Right lobe of liver (tissue), 6 donors: ENCODE results near the gene GLIPR2. TPM values are rescaled to one million over a fixed set of nuclear protein-coding genes. Genes with fewer than 3 reads are reported as not detected.
"Not testable (repeated sequence)": the region's sequence is repeated elsewhere in the genome, so short reads cannot be mapped to it uniquely, and the experiment has no call there.

ENCODE experiments used
- ATAC-seq, 4 donors: fragments of 200-7000 bp; cut with Tn5 transposase; one replicate each; pipeline ENCODE4 v1.9.1; 2020; ENCODE audit warnings: mild to moderate bottlenecking in 4 of 4, moderate library complexity in 4 of 4
- DNase-seq, 3 donors: peaks; one replicate each; pipeline ENCODE4 v3.0.0-alpha.2; 2020
- H3K27ac ChIP-seq, 3 donors: fragments of 200-600 bp; one replicate each; pipeline ENCODE4 v1.8.0; 2022
- H3K27me3 ChIP-seq, 2 donors: fragments of 200-600 bp; one replicate each; pipeline ENCODE4 v1.8.0; 2022
- H3K36me3 ChIP-seq, 4 donors: fragments of 200-600 bp; sonication (generic) in 1 of 4; one replicate each; pipeline versions ENCODE4 v1.5.1 to v1.8.0; 2017 to 2022; ENCODE audit warnings: control low read depth in 1 of 4
- H3K4me1 ChIP-seq, 4 donors: fragments of 200-600 bp; sonication (generic) in 1 of 4; one replicate each; pipeline versions ENCODE4 v1.5.1 to v1.8.0; 2017 to 2022; ENCODE audit warnings: control low read depth in 1 of 4
- H3K4me3 ChIP-seq, 3 donors: fragments of 200-600 bp; one replicate each; pipeline ENCODE4 v1.8.0; 2022
- H3K9me3 ChIP-seq, 4 donors: fragments of 200-600 bp; sonication (generic) in 1 of 4; one replicate each; pipeline versions ENCODE4 v1.5.1 to v1.8.0; 2017 to 2022; ENCODE audit warnings: control low read depth in 1 of 4
- POLR2A ChIP-seq: fragments of 450-650 bp; IDR thresholded peaks from one replicate; pipeline ENCODE4 v1.6.1; 2017; ENCODE audit warnings: antibody characterized with exemption, mild to moderate bottlenecking
- WGBS: methylation state at CpG from one replicate; pipeline ENCODE4 v1.1.6; 2018; ENCODE audit warnings: low coverage, low lambda C conversion rate; ENCODE audit not compliant: insufficient coverage; ENCODE audit errors: missing lambda C conversion rate; 5-methylcytosine and 5-hydroxymethylcytosine counted together
- intact Hi-C, 2 donors: fragments of 100-400 bp; cut with DNase I; formaldehyde crosslinking; loops; one replicate each; pipeline versions ENCODE4 v1.11.2 to v1.14.1; 2022
- total RNA-seq, 6 experiments: library from RNA; depleted of rRNA in 2 of 6; stranded (reverse); fragments of >200 nt in 2 of 6; fragmentation: NEBNext Ultra II Directional in 3 of 6; extraction: Animal tissue kit (Norgen Biotek cat#: 25700) in 3 of 6; gene quantifications; one replicate each; pipeline versions ENCODE4 v1.1.0 to v1.2.4, GENCODE V29; 2016 to 2023
- TF ChIP-seq, protein P1 (sequence below), 4 donors: fragments of 200-600 bp in 3 of 4; fragments of 450-650 bp in 1 of 4; IDR thresholded peaks; one replicate each; pipeline versions ENCODE4 v1.5.1 to v1.8.0; 2016 to 2022; ENCODE audit warnings: antibody characterized with exemption in 4 of 4, mild to moderate bottlenecking in 2 of 4
- donor health status: DM: no; HTN: yes; CAD: no.
- donor health status: DM: no; HTN: no; CAD: no.
- donor health status: DM: no; HTN: no; CAD: no.
- donor health status: DM: no; HTN: yes; CAD: no.
- donor health status: DM: no; HTN: yes; CAD: no.

Gene GLIPR2
- total RNA-seq, 6 experiments from 2014 or later, result 1.2 to 3.9 (median 2.5) TPM

DNA sequence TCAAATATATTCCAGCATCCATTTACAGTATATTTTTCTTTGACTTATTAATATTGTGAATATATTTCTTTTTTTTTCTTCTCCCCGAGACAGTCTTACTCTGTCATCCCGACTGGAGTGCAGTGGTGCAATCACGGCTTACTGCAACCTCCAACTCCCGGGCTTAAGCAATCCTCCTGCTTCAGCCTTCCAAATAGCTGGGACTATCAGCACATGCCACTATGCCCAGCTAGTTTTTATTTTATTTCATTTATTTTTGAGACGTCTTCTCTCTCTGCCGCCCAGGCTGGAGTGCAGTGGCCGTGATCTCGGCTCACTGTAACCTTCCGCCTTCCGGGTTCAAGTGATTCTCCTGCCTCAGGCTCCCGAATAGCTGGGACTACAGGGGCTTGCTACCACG lies 7.4 kb upstream of the GLIPR2 start:
- Histone ChIP-seq H3K27me3 (no peaks in the 10 kb centered on the region), H3K36me3 (no peaks in the 10 kb centered on the region), H3K4me1 (no peaks in the 10 kb centered on the region), H3K4me3 (no peak overlapping the region), H3K27ac (no peak overlapping the region), H3K9me3 (no peaks in the 10 kb centered on the region)
- no peak for DNase-seq
- intact Hi-C loops, result no loop called here
- ATAC-seq, result no peak
- TF ChIP-seq, protein P1, sequence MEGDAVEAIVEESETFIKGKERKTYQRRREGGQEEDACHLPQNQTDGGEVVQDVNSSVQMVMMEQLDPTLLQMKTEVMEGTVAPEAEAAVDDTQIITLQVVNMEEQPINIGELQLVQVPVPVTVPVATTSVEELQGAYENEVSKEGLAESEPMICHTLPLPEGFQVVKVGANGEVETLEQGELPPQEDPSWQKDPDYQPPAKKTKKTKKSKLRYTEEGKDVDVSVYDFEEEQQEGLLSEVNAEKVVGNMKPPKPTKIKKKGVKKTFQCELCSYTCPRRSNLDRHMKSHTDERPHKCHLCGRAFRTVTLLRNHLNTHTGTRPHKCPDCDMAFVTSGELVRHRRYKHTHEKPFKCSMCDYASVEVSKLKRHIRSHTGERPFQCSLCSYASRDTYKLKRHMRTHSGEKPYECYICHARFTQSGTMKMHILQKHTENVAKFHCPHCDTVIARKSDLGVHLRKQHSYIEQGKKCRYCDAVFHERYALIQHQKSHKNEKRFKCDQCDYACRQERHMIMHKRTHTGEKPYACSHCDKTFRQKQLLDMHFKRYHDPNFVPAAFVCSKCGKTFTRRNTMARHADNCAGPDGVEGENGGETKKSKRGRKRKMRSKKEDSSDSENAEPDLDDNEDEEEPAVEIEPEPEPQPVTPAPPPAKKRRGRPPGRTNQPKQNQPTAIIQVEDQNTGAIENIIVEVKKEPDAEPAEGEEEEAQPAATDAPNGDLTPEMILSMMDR (IDR thresholded peaks at IDR 0.05), result no peak
- TF ChIP-seq POLR2A, result no peak
- 70% methylated on average over 12 of the region's 12 CpGs for WGBS

DNA sequence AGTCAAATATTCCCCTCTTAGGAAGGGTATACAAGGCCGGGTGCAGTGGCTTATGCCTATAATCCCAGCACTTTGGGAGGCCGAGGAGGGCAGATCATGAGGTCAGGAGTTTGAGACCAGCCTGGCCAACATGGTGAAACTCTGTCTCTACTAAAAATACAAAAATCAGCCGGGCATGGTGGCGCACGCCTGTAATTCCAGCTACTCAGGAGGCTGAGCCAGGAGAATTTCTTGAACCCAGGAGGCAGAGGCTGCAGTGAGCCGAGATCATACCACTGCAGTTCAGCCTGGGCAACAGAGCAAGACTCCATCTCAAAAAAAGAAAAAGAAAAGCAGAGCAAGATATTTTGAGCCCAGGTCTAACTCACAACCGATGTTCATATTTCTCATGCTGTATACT lies 4.9 kb upstream of the GLIPR2 start:
- H3K27ac ChIP-seq, H3K4me1 ChIP-seq, H3K36me3 ChIP-seq, ATAC-seq, H3K9me3 ChIP-seq, H3K27me3 ChIP-seq, H3K4me3 ChIP-seq, intact Hi-C loops, DNase-seq: not testable (repeated sequence)
- WGBS, result 82% methylated on average over 5 of the region's 7 CpGs

DNA sequence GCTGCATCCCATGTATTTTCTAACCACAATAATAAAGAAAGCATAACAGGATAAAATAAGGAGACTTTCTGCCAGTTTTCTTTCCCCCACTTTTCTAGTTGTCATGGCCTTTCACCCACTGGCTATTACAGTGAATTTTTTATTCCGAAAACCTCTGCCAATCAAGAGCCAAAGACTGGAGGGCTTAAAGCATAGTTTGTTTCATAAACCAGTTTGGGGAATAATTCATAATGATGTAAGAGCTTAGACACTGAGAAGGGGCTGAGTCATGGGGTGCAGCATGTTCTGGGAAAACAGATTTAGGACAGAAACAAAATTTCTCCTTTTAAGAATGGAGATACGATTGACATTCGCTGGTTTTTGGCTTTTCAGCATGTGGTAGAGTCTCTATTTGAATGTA lies 4.4 kb upstream of the GLIPR2 start:
- no peak overlapping the region for H3K27ac ChIP-seq
- no peak for TF ChIP-seq POLR2A
- TF ChIP-seq, protein P1 (IDR thresholded peaks at IDR 0.05), result no peak
- no peak overlapping the region for H3K4me3 ChIP-seq
- 67% methylated on average over 3 of the region's 3 CpGs for WGBS
- intact Hi-C loops, result no loop called here
- peaks cover 0 to 5% (median 0%) of the 10 kb centered on the region in 4 donors for H3K4me1 ChIP-seq
- peaks cover 0 to 10% of the 10 kb centered on the region in 2 donors for H3K27me3 ChIP-seq
- H3K36me3 ChIP-seq, result no peaks in the 10 kb centered on the region
- DNase-seq, result no peak
- H3K9me3 ChIP-seq, result no peaks in the 10 kb centered on the region
- no peak for ATAC-seq

DNA sequence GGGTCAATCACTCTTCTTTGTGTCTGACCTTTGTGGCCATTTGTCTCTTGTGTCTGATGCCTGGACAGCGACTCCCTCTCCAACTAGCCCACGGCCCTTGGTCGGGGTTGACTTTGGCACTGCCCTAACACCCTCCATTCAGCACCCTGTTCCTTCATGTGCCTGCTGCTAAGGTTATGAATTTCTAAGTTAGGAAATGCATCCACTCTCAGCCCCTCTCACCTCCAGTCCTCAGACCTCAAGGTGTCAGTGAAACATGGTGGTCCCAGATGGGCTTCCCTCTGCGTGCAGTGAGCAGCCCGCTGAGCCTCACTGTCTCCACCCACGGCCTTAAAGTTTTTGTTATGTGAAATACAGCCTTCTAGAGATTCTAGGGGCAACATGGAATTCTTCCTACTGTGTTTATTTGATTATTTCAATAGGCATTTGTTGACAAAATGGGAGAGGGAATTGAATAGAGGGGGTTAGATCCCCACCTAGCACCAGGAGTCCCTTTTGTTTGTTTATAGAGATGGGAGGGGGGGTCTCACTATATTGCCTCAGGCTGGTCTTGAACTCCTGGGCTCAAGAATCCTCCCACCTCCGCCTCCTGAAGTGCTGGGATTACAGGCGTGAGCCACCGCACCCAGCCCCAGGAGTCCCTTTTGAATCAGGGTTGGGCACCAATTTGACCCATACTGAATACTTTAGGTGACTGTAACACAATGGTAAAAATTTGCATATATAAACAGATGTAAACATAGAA lies 1.6 kb upstream of the GLIPR2 start:
- intact Hi-C loops, result no loop called here
- H3K4me3 ChIP-seq, result no peak overlapping the region
- DNase-seq, result peak in 1 of 3 donors; percentile 33

DNA sequence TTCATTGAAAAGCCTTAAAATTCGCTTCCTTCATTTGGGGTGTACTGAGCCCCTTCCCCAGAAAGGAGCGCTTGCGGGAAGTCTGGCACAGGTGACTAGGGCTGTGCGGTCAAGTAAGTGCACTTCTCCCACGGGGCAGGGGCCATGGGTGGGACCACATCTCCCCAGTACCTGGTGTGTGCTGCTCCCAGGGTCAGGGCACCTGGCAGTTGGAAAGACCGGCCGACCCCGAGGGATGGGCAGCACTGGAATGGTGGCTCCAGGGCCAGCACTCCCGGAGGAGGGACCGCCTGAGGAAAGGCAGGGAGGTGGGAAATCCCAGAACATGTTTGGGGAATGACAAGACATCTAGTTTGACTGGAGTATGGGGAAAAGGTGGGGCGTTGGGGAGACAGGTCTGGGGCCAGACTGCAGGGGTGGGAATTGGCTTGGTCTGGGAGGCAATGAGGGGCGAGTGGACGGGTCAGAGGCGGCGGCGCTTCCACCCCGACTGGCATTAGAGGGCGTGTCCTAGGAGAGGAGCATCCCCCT lies 727 bp upstream of the GLIPR2 start:
- peak overlapping the region in 1 of 3 donors; percentile 41 for H3K27ac ChIP-seq
- intact Hi-C loops, result no loop called here
- H3K4me3 ChIP-seq, result peak overlapping the region; percentile 55 to 68 (median 57)
- H3K36me3 ChIP-seq, result no peaks in the 10 kb centered on the region
- ATAC-seq (peak in 1 of 4 donors; percentile 4), DNase-seq (no peak)
- H3K9me3 ChIP-seq, result no peaks in the 10 kb centered on the region
- WGBS, result 9% methylated on average over 12 of the region's 18 CpGs
- TF ChIP-seq, protein P1 (IDR thresholded peaks at IDR 0.05), result no peak
- TF ChIP-seq POLR2A, result no peak
- peaks cover 0 to 10% of the 10 kb centered on the region in 2 donors for H3K27me3 ChIP-seq
- peaks cover 0 to 9% (median 0%) of the 10 kb centered on the region in 4 donors for H3K4me1 ChIP-seq

More for the DNA sequence above, 1.6 kb upstream of the GLIPR2 start:
- H3K9me3 ChIP-seq, result no peaks in the 10 kb centered on the region
- no peak for ATAC-seq
- TF ChIP-seq, protein P1 (IDR thresholded peaks at IDR 0.05), result no peak
- TF ChIP-seq POLR2A, result no peak
- no peaks in the 10 kb centered on the region for H3K36me3 ChIP-seq
- peaks cover 0 to 9% (median 0%) of the 10 kb centered on the region in 4 donors for H3K4me1 ChIP-seq
- WGBS, result 63% methylated on average over 5 of the region's 9 CpGs
- peaks cover 0 to 10% of the 10 kb centered on the region in 2 donors for H3K27me3 ChIP-seq
- H3K27ac ChIP-seq, result no peak overlapping the region
